Upper lobe of left lung (tissue), 4 donors: ENCODE data around the gene PDX1.

ENCODE experiments used
- EP300 ChIP-seq, 4 donors: sonication (generic); formaldehyde crosslinking; IDR thresholded peaks; one replicate each; pipeline ENCODE4 v1.5.1; 2017; ENCODE audit warnings: antibody characterized with exemption in 4 of 4, control low read depth in 2 of 4
- POLR2A ChIP-seq, 4 donors: fragments of 450-650 bp; IDR thresholded peaks; one replicate each; pipeline ENCODE4 v1.5.1; 2016 to 2017; ENCODE audit warnings: antibody characterized with exemption in 4 of 4, mild to moderate bottlenecking in 2 of 4
- POLR2AphosphoS5 ChIP-seq, 2 donors: sonication (generic); formaldehyde crosslinking; IDR thresholded peaks; one replicate each; pipeline ENCODE4 v1.5.1; 2017; ENCODE audit warnings: antibody characterized with exemption in 2 of 2
- TF ChIP-seq, protein P1 (sequence below), 6 experiments: fragments of 450-650 bp in 4 of 6; fragments of 200-600 bp in 2 of 6; sonication (generic) in 2 of 6; IDR thresholded peaks; one replicate each; pipeline ENCODE4 v1.5.1; 2016 to 2019; ENCODE audit warnings: antibody characterized with exemption in 6 of 6

DNA sequence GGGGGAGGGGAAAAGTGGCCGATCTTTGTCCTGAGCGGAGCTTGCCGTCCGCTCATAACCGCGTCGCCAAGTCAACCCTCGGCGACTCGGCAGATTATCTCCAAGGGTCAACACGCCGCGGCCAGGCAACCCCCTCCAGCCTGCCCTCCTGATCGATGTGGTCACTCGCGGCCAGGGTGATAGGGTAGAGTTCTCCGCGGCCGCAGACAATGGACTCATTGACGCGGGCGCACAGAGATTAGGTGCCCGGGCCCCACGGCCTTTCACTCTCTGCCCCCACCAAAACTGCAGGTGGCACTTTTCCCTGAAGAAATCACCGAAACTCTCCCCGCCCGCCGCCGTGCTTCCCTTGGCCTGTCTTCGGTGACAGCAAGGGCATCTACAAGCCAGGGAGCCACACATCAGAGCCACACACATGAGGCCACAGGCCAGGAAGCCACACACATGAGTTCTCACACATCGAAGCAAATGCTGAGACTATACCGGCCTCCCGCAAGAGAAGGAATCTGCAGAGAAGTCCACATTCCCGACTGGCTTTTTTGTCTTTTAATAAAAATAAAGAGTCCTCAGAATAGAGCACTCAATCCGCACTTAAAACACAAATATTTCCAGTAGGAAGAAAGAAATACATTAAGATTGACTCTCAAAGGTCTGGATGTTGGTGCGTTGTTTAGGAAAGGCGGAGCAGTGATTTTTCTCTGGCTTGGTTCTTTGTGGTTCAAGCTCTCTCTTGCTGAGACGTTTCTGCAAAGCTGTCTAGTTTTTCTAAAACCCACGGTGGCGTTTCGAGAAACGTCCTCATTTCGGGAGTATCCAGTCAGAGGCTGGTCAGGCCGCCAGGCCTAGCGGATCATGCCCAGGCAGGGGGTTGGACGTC lies 1.5 kb upstream of the PDX1 start:
- TF ChIP-seq, protein P1, sequence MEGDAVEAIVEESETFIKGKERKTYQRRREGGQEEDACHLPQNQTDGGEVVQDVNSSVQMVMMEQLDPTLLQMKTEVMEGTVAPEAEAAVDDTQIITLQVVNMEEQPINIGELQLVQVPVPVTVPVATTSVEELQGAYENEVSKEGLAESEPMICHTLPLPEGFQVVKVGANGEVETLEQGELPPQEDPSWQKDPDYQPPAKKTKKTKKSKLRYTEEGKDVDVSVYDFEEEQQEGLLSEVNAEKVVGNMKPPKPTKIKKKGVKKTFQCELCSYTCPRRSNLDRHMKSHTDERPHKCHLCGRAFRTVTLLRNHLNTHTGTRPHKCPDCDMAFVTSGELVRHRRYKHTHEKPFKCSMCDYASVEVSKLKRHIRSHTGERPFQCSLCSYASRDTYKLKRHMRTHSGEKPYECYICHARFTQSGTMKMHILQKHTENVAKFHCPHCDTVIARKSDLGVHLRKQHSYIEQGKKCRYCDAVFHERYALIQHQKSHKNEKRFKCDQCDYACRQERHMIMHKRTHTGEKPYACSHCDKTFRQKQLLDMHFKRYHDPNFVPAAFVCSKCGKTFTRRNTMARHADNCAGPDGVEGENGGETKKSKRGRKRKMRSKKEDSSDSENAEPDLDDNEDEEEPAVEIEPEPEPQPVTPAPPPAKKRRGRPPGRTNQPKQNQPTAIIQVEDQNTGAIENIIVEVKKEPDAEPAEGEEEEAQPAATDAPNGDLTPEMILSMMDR (IDR thresholded peaks at IDR 0.05): no peak
- TF ChIP-seq POLR2AphosphoS5 (IDR thresholded peaks at IDR 0.05) (no peak), POLR2A (IDR thresholded peaks at IDR 0.05) (no peak), EP300 (IDR thresholded peaks at IDR 0.05) (no peak)
